GM19043 (cell line): Measurements from ENCODE around the gene FN3KRP.
"Not testable (repeated sequence)": the region's sequence is repeated elsewhere in the genome, so short reads cannot be mapped to it uniquely, and the experiment has no call there.

ENCODE experiments used
- ATAC-seq: cut with Tn5 transposase; IDR thresholded peaks from one replicate; pipeline ENCODE4 v1.9.1; 2021; ENCODE audit warnings: low read depth; ENCODE audit not compliant: unreplicated experiment

FN3KRP gene

GRCh38 chr17:82737967-82738877 lies 21.7 kb downstream of the FN3KRP start:
- ATAC-seq = no peak

- no peak for ATAC-seq
These were observed 24.6 kb downstream of the FN3KRP start for GRCh38 chr17:82740906-82741759.

GRCh38 chr17:82743344-82744219 lies 27.1 kb downstream of the FN3KRP start:
- ATAC-seq = no peak

GRCh38 chr17:82744736-82745135 lies 28.2 kb downstream of the FN3KRP start:
- not testable (repeated sequence) for ATAC-seq

- no peak for ATAC-seq
These were observed 29.0 kb downstream of the FN3KRP start for GRCh38 chr17:82745524-82745923.

GRCh38 chr17:82748756-82749155 lies 32.2 kb downstream of the FN3KRP start:
- no peak for ATAC-seq

- ATAC-seq = no peak
These were observed 33.9 kb downstream of the FN3KRP start for GRCh38 chr17:82750241-82750908.

GRCh38 chr17:82751171-82751570 lies 34.7 kb downstream of the FN3KRP start:
- ATAC-seq = no peak

GRCh38 chr17:82751571-82752370 lies 35.3 kb downstream of the FN3KRP start, which contains the start of gene TBCD:
TBCD (plus strand) TSS chr17:82752065; CDS start chr17:82752194, 129 bp downstream.
- ATAC-seq = peak; percentile 53

- peak; percentile 25 for ATAC-seq
These were observed 36.1 kb downstream of the FN3KRP start for GRCh38 chr17:82752371-82753200.

GRCh38 chr17:82753201-82753464 lies 36.6 kb downstream of the FN3KRP start:
- no peak for ATAC-seq

GRCh38 chr17:82754297-82755208 lies 38.0 kb downstream of the FN3KRP start:
- ATAC-seq = no peak

GRCh38 chr17:82756166-82756565 lies 39.7 kb downstream of the FN3KRP start:
- ATAC-seq = no peak

- no peak for ATAC-seq
These were observed 48.9 kb downstream of the FN3KRP start for GRCh38 chr17:82765371-82765770.

GRCh38 chr17:82767041-82767754 lies 50.7 kb downstream of the FN3KRP start:
- ATAC-seq = no peak

GRCh38 chr17:82769041-82769440 lies 52.5 kb downstream of the FN3KRP start:
- no peak for ATAC-seq

- ATAC-seq = no peak
These were observed 55.5 kb downstream of the FN3KRP start for GRCh38 chr17:82772026-82772425.
